Islet precursor cell (in vitro differentiated cells): ENCODE measurements around the gene CACNA1G.
A peak's percentile ranks its signal among the peaks of the same experiment; 100 is the strongest.

Source experiments
- DNase-seq: peaks from one replicate; pipeline ENCODE4 v3.0.0-alpha.2; 2018

The CACNA1G gene

GRCh38 chr17:50635732-50635981 lies 75.1 kb downstream of the CACNA1G start:
- DNase-seq = no peak

- DNase-seq = no peak
These were observed 75.7 kb downstream of the CACNA1G start for GRCh38 chr17:50635982-50636803.

- no peak for DNase-seq
These were observed 76.3 kb downstream of the CACNA1G start for GRCh38 chr17:50636804-50637195.

GRCh38 chr17:50637829-50638605 lies 77.5 kb downstream of the CACNA1G start:
- DNase-seq = no peak

- no peak for DNase-seq
These were observed 78.1 kb downstream of the CACNA1G start for GRCh38 chr17:50638606-50638965.

- DNase-seq = peak; percentile 97
These were observed 78.6 kb downstream of the CACNA1G start for GRCh38 chr17:50638966-50639713.

- peak; percentile 87 for DNase-seq
These were observed 80.3 kb downstream of the CACNA1G start for GRCh38 chr17:50640686-50641351.

- no peak for DNase-seq
These were observed 80.8 kb downstream of the CACNA1G start for GRCh38 chr17:50641357-50641756.

- DNase-seq = no peak
These were observed 81.7 kb downstream of the CACNA1G start for GRCh38 chr17:50642071-50642721.

- no peak for DNase-seq
These were observed 82.5 kb downstream of the CACNA1G start for GRCh38 chr17:50642722-50643656.

- no peak for DNase-seq
These were observed 85.5 kb downstream of the CACNA1G start for GRCh38 chr17:50645748-50646682.

GRCh38 chr17:50647187-50647586 lies 86.7 kb downstream of the CACNA1G start:
- no peak for DNase-seq

- DNase-seq = no peak
These were observed 88.8 kb downstream of the CACNA1G start for GRCh38 chr17:50649042-50649908.

- DNase-seq = no peak
These were observed 91.1 kb downstream of the CACNA1G start for GRCh38 chr17:50651661-50652060.

GRCh38 chr17:50653738-50654137 lies 93.2 kb downstream of the CACNA1G start:
- no peak for DNase-seq

GRCh38 chr17:50656509-50656908 lies 96.0 kb downstream of the CACNA1G start:
- DNase-seq = no peak

- no peak for DNase-seq
These were observed 96.5 kb downstream of the CACNA1G start for GRCh38 chr17:50657054-50657453.

GRCh38 chr17:50657627-50658026 lies 97.1 kb downstream of the CACNA1G start:
- no peak for DNase-seq

- DNase-seq = peak; percentile 87
These were observed 98.1 kb downstream of the CACNA1G start for GRCh38 chr17:50658616-50659015.
